ENCODE measurements around the gene EXOC6B. TPM values are rescaled to one million over a fixed set of nuclear protein-coding genes. Genes with fewer than 3 reads are reported as not detected.

EXOC6B gene
- total RNA-seq, 4 donors from 2014 or later: 54.0 to 121 (median 78.7) TPM

DNA sequence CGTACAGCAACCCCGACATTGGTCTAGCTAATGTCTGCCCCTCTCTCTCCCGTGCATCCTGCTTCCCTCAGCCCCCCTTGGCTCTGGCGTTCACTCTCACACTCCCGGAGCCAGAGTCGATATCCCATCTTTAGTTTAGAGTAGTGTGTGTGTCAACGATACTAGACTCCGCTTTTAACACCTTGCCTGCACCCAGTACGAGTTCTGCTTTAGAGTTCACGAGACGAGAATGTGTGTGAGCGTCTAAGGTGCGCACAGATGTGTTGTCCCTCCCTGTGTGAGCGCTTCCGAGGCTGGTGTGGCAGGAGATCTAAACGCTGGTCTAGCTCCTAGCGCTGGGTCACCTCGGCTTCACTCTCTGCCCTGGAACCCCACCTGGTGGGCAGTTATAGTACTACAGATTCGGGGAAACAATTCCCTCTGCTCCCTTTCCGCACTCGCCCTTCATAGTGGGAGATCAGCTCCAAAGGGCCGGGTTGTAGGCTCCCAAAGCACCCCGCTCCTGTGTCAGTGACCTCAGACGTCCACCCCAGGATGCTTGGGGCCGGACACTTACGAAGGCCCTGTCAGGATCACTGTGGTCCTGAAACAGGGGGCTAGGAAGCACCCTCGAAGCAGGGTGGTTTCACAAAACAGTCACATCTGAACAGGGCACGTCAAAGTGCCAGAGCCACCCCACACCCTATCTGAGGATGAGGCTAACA, 675.5 kb downstream of the EXOC6B start:
- DNase-seq (ENCODE audit: low spot score in 2 of 2): peak; percentile 88 to 90
- no peak overlapping the region for H3K27ac ChIP-seq
- H3K27me3 ChIP-seq: peaks cover 72% of the 10 kb centered on the region
- no peaks in the 10 kb centered on the region for H3K36me3 ChIP-seq
- 8% methylated on average over 21 of the region's 28 CpGs for WGBS
- H3K4me1 ChIP-seq: peaks cover 50% of the 10 kb centered on the region
- H3K9me3 ChIP-seq: no peaks in the 10 kb centered on the region
- peak overlapping the region; percentile 64 for H3K4me3 ChIP-seq
- TF ChIP-seq, protein P1, sequence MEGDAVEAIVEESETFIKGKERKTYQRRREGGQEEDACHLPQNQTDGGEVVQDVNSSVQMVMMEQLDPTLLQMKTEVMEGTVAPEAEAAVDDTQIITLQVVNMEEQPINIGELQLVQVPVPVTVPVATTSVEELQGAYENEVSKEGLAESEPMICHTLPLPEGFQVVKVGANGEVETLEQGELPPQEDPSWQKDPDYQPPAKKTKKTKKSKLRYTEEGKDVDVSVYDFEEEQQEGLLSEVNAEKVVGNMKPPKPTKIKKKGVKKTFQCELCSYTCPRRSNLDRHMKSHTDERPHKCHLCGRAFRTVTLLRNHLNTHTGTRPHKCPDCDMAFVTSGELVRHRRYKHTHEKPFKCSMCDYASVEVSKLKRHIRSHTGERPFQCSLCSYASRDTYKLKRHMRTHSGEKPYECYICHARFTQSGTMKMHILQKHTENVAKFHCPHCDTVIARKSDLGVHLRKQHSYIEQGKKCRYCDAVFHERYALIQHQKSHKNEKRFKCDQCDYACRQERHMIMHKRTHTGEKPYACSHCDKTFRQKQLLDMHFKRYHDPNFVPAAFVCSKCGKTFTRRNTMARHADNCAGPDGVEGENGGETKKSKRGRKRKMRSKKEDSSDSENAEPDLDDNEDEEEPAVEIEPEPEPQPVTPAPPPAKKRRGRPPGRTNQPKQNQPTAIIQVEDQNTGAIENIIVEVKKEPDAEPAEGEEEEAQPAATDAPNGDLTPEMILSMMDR (IDR thresholded peaks at IDR 0.05): peak; percentile 76 to 95
- TF ChIP-seq POLR2A (IDR thresholded peaks at IDR 0.05) (no peak), POLR2AphosphoS5 (IDR thresholded peaks at IDR 0.05) (no peak), EP300 (IDR thresholded peaks at IDR 0.05) (no peak)

DNA sequence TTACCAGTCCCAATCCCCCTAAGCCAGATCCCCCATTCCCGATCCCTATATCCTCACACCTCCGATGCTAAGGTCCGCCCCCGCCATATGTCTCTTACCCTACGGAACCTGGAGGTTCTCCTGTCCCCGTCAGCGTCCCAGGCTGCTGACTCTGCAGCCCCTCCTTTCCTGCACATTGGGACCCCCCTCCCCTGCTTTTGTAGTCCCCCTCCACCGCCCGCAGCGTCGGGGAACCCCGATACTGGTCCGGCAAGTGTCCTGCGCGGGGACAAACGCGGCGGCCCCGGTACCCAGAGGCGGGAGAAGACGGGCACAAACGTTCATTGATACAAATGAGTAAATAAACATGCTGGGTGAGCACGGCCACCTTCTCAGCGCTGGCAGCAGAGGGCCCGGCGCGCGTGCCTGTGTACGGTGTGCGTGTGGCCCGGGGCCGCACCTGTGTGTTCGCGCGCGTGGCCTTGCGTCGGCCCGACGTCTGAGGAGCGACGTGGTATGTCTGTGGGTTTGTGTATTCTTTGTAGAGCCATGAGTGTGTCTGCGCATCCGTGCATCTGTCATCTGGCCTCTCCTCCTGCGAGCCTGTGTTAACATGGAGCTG, 676.2 kb downstream of the EXOC6B start:
- Histone ChIP-seq H3K27ac (no peak overlapping the region), H3K36me3 (no peaks in the 10 kb centered on the region), H3K27me3 (peaks cover 78% of the 10 kb centered on the region), H3K4me3 (peak overlapping the region; percentile 64), H3K4me1 (peaks cover 56% of the 10 kb centered on the region), H3K9me3 (no peaks in the 10 kb centered on the region)
- TF ChIP-seq POLR2AphosphoS5 (IDR thresholded peaks at IDR 0.05) (no peak), EP300 (IDR thresholded peaks at IDR 0.05) (no peak), POLR2A (IDR thresholded peaks at IDR 0.05) (no peak)
- TF ChIP-seq, protein P1 (IDR thresholded peaks at IDR 0.05): no peak
- WGBS: 2% methylated on average over 22 of the region's 45 CpGs
- peak in 1 of 2 donors; percentile 71 for DNase-seq (ENCODE audit: low spot score in 2 of 2)

DNA sequence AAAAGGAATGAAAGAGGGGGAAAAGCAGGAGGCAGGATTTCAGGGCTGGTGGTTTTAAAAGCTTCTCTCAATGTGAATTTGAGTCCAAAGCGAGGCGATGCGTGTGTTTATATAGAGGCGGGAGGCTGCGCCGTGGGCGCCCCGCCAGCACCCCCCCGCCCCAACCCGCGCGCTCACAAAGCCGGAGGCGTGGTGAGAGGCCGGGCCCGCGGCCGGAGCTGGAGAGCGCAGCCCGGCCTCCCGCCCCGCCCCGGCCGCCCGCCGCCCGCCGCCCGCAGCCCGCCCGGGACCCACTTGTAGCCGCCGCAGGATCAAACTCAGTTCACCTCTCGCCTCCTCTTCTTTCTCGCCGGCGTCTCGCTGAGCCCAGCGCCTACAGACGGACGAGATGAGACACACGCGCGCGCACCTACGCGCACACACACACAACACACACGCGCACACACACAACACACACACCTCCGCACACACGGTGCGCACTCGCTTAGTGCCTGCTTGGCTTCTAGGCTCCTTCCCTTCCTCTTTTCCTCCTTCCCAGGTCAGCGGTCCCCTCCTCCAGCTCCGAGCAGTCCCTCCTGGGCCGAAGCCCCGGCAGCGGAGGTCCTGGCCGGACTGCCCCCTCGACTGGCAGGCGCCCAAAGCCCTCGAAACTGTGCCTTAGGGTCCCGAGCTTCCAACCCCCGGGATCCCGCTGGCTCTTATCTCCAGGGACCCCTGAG, 676.8 kb downstream of the EXOC6B start:
- under 1% methylated on average over 46 of the region's 65 CpGs for WGBS
- DNase-seq (ENCODE audit: low spot score in 2 of 2): peak in 1 of 2 donors; percentile 64
- Histone ChIP-seq H3K4me3 (peak overlapping the region; percentile 64), H3K36me3 (no peaks in the 10 kb centered on the region), H3K4me1 (peaks cover 63% of the 10 kb centered on the region), H3K27me3 (peaks cover 79% of the 10 kb centered on the region), H3K27ac (no peak overlapping the region), H3K9me3 (no peaks in the 10 kb centered on the region)
- TF ChIP-seq POLR2AphosphoS5 (IDR thresholded peaks at IDR 0.05): no peak
- TF ChIP-seq, protein P1 (IDR thresholded peaks at IDR 0.05): no peak
- no peak for TF ChIP-seq EP300 (IDR thresholded peaks at IDR 0.05)
- TF ChIP-seq POLR2A (IDR thresholded peaks at IDR 0.05): peak in 1 of 2 donors; percentile 13

DNA sequence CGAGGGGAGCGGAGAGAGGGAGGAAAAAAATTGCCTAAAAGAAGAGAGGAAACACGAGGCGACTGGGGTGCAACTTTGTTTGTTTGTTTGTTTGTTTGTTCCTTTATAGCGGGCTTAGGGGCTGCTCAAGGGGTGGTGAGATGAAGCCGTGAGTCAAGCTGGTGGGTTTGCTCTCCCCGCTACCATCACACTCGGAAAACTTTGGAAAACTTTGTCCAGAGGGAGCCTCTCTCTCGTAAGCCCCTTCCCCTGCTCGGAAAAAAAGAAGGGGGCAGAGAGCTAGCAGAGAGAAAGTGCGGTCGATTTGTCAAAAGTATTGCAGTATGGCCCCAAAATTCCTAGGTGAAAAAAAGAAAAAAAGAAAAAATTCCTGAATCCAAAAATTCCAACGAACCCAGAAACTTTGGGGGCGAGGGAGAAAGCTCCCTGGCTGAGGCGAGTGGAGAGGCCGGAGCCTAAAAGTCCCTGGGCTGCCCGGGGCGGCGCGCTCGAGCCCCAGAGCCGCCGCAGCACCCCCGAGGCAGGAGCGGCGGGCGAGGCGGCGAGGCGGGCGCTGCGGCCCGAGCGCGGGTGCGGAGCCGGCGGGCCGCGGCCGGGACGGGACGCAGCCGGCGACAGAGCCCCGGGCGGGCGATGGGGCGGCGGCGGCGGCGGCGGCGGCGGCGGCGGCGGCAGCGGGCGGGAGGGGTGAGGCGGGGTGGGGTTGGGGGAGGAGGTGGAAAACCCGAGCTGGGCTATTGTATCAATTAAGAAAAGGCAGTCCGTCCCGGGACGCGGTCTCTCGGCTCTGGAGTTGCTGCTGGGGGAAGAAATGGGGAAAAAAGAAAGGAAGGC, 677.6 kb downstream of the EXOC6B start:
- H3K4me1 ChIP-seq: peaks cover 71% of the 10 kb centered on the region
- peak overlapping the region; percentile 64 for H3K4me3 ChIP-seq
- WGBS: 1% methylated on average over 33 of the region's 68 CpGs
- DNase-seq (ENCODE audit: low spot score in 2 of 2): peak in 1 of 2 donors; percentile 55
- peaks cover 76% of the 10 kb centered on the region for H3K27me3 ChIP-seq
- H3K27ac ChIP-seq: peak overlapping the region; percentile 35
- H3K9me3 ChIP-seq: no peaks in the 10 kb centered on the region
- H3K36me3 ChIP-seq: no peaks in the 10 kb centered on the region
- TF ChIP-seq POLR2A (IDR thresholded peaks at IDR 0.05): no peak
- TF ChIP-seq, protein P1 (IDR thresholded peaks at IDR 0.05): no peak
- TF ChIP-seq EP300 (IDR thresholded peaks at IDR 0.05): no peak
- no peak for TF ChIP-seq POLR2AphosphoS5 (IDR thresholded peaks at IDR 0.05)

Measured in suprapubic skin (tissue), 4 donors.